DND-41 (cell line): Measurements from ENCODE around the gene PTK6.

Experiments used
- ATAC-seq: fragments of 200-7000 bp; cut with Tn5 transposase; 3 replicates; pipeline ENCODE4 v1.9.1; 2021; ENCODE audit warnings: low read depth; ENCODE audit not compliant: insufficient read depth
- DNase-seq: peaks from one replicate; pipeline ENCODE4 v3.0.0-alpha.2; 2020
- H2AFZ ChIP-seq: 2 replicates; pipeline ENCODE4 v1.6.0; 2012; ENCODE audit warnings: low read depth, low read length
- H3K27ac ChIP-seq: 2 replicates; pipeline ENCODE4 v1.5.1; 2012; ENCODE audit warnings: low read length, inconsistent platforms
- H3K27me3 ChIP-seq: fragments of 200-600 bp; sonication (generic); 2 replicates; pipeline ENCODE4 v1.6.0; 2012; ENCODE audit warnings: low read length, mild to moderate bottlenecking, inconsistent platforms; ENCODE audit not compliant: insufficient read depth, poor library complexity
- H3K36me3 ChIP-seq: 2 replicates; pipeline ENCODE4 v1.5.1; 2012; ENCODE audit warnings: low read length, inconsistent platforms; ENCODE audit not compliant: insufficient read depth
- H3K4me1 ChIP-seq: 2 replicates; pipeline ENCODE4 v1.5.1; 2012; ENCODE audit warnings: mild to moderate bottlenecking, low read length; ENCODE audit not compliant: insufficient read depth
- H3K4me2 ChIP-seq: 2 replicates; pipeline ENCODE4 v1.6.0; 2012; ENCODE audit warnings: mild to moderate bottlenecking, moderate library complexity, low read length, inconsistent platforms; ENCODE audit not compliant: insufficient read depth
- H3K4me3 ChIP-seq, 2 experiments: fragments of 200-600 bp in 1 of 2; shearing (Covaris generic) in 1 of 2; 2 replicates each; pipeline ENCODE4 v1.5.1; 2012 to 2016; ENCODE audit warnings: inconsistent platforms in 2 of 2, low read length in 2 of 2, mild to moderate bottlenecking in 2 of 2, low read depth in 1 of 2, moderate library complexity in 1 of 2
- H3K79me2 ChIP-seq: 2 replicates; pipeline ENCODE4 v1.6.0; 2012; ENCODE audit warnings: low read length, inconsistent platforms; ENCODE audit not compliant: insufficient read depth
- H3K9ac ChIP-seq: 2 replicates; pipeline ENCODE4 v1.6.0; 2012; ENCODE audit warnings: low read depth, mild to moderate bottlenecking, inconsistent platforms, low read length, moderate library complexity
- H3K9me3 ChIP-seq: 2 replicates; pipeline ENCODE4 v1.5.1; 2012; ENCODE audit warnings: low read length, moderate library complexity, mild to moderate bottlenecking, inconsistent platforms; ENCODE audit not compliant: insufficient read depth, severe bottlenecking
- H4K20me1 ChIP-seq: 2 replicates; pipeline ENCODE4 v1.6.0; 2012; ENCODE audit warnings: low read length; ENCODE audit not compliant: insufficient read depth
- EZH2 ChIP-seq: IDR thresholded peaks from 3 replicates; pipeline ENCODE4 v1.6.1; 2012; ENCODE audit warnings: borderline replicate concordance, low read depth, mild to moderate bottlenecking, moderate library complexity, low read length, inconsistent platforms; ENCODE audit not compliant: severe bottlenecking
- TF ChIP-seq, protein P1 (sequence below): IDR thresholded peaks from 2 replicates; pipeline ENCODE4 v1.5.1; 2012; ENCODE audit warnings: borderline replicate concordance, low read length, moderate library complexity, mild to moderate bottlenecking; ENCODE audit not compliant: poor library complexity, severe bottlenecking; ENCODE audit errors: extremely low read depth

PTK6 gene

GRCh38 chr20:63494084-63494419, 43.1 kb downstream of the PTK6 start:
- no peak overlapping the region for H3K4me3 ChIP-seq
- H2AFZ ChIP-seq = no peak overlapping the region
- no peak for DNase-seq
- no peak overlapping the region for H3K27ac ChIP-seq
- peaks cover 9% of the 10 kb centered on the region for H3K4me1 ChIP-seq
- no peaks in the 10 kb centered on the region for H3K79me2 ChIP-seq
- H3K4me2 ChIP-seq = no peak overlapping the region
- H3K9me3 ChIP-seq = no peaks in the 10 kb centered on the region
- no peak for ATAC-seq
- no peak overlapping the region for H3K9ac ChIP-seq
- TF ChIP-seq, protein P1, sequence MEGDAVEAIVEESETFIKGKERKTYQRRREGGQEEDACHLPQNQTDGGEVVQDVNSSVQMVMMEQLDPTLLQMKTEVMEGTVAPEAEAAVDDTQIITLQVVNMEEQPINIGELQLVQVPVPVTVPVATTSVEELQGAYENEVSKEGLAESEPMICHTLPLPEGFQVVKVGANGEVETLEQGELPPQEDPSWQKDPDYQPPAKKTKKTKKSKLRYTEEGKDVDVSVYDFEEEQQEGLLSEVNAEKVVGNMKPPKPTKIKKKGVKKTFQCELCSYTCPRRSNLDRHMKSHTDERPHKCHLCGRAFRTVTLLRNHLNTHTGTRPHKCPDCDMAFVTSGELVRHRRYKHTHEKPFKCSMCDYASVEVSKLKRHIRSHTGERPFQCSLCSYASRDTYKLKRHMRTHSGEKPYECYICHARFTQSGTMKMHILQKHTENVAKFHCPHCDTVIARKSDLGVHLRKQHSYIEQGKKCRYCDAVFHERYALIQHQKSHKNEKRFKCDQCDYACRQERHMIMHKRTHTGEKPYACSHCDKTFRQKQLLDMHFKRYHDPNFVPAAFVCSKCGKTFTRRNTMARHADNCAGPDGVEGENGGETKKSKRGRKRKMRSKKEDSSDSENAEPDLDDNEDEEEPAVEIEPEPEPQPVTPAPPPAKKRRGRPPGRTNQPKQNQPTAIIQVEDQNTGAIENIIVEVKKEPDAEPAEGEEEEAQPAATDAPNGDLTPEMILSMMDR = no peak
- TF ChIP-seq EZH2 = no peak
- no peaks in the 10 kb centered on the region for H3K27me3 ChIP-seq
- no peaks in the 10 kb centered on the region for H3K36me3 ChIP-seq
- H4K20me1 ChIP-seq = peaks cover 8% of the 10 kb centered on the region; the same call in 1 of the 2 replicates

DNA sequence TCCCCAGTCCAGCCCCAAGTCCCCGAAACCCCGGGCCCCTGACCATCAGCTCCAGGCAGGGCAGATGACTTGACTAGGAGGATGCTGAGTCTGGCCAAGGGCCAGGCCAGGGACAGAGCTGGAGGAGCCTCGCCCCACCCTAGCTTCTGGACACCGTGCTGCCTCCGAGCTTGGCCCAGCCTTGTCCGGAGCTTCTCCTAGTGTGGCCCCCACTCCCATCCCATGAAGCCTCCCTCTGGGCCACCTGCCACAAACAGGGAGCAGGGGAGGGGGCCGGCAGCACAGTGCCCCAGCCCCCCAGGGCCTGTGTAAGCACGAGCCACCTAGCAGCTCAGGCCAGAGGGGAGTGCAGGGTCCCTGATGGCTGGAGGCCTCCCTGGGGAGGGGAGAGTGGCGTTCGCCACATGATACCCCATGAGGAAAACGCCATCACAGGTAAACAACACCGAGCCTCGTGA, 43.6 kb downstream of the PTK6 start:
- TF ChIP-seq, protein P1 = no peak
- TF ChIP-seq EZH2 = no peak
- Histone ChIP-seq H3K79me2 (no peaks in the 10 kb centered on the region), H3K4me2 (no peak overlapping the region), H4K20me1 (peaks cover 8% of the 10 kb centered on the region; the same call in 1 of the 2 replicates), H3K9me3 (no peaks in the 10 kb centered on the region), H3K27ac (no peak overlapping the region), H3K4me1 (peaks cover 9% of the 10 kb centered on the region), H2AFZ (no peak overlapping the region), H3K9ac (no peak overlapping the region), H3K27me3 (no peaks in the 10 kb centered on the region), H3K4me3 (no peak overlapping the region), H3K36me3 (no peaks in the 10 kb centered on the region)
- no peak for DNase-seq
- ATAC-seq = no peak

- Histone ChIP-seq H4K20me1 (peaks cover 8% of the 10 kb centered on the region; the same call in 1 of the 2 replicates), H3K4me2 (no peak overlapping the region), H3K9ac (no peak overlapping the region), H3K36me3 (no peaks in the 10 kb centered on the region), H3K4me1 (peaks cover 9% of the 10 kb centered on the region), H3K27ac (no peak overlapping the region), H3K9me3 (no peaks in the 10 kb centered on the region), H3K4me3 (no peak overlapping the region), H3K27me3 (no peaks in the 10 kb centered on the region), H2AFZ (no peak overlapping the region), H3K79me2 (no peaks in the 10 kb centered on the region)
- TF ChIP-seq, protein P1 = no peak
- no peak for TF ChIP-seq EZH2
- DNase-seq = no peak
- no peak for ATAC-seq
Observed at GRCh38 chr20:63492982-63493381, 44.2 kb downstream of the PTK6 start.

- Histone ChIP-seq H3K9me3 (no peaks in the 10 kb centered on the region), H3K27me3 (no peaks in the 10 kb centered on the region), H3K4me2 (no peak overlapping the region), H3K79me2 (no peaks in the 10 kb centered on the region), H3K27ac (no peak overlapping the region), H3K4me3 (no peak overlapping the region), H4K20me1 (peaks cover 8% of the 10 kb centered on the region; the same call in 1 of the 2 replicates), H3K36me3 (no peaks in the 10 kb centered on the region), H3K4me1 (peaks cover 9% of the 10 kb centered on the region), H3K9ac (no peak overlapping the region), H2AFZ (no peak overlapping the region)
- DNase-seq = no peak
- ATAC-seq = no peak
- TF ChIP-seq, protein P1 = no peak
- TF ChIP-seq EZH2 = no peak
Observed at GRCh38 chr20:63492518-63492917, 44.7 kb downstream of the PTK6 start.
